HG03460 (cell line): Measurements from ENCODE around the gene SLC6A5.

Source experiments
- ATAC-seq: cut with Tn5 transposase; IDR thresholded peaks from one replicate; pipeline ENCODE4 v1.9.1; 2021; ENCODE audit not compliant: unreplicated experiment

The SLC6A5 gene

DNA sequence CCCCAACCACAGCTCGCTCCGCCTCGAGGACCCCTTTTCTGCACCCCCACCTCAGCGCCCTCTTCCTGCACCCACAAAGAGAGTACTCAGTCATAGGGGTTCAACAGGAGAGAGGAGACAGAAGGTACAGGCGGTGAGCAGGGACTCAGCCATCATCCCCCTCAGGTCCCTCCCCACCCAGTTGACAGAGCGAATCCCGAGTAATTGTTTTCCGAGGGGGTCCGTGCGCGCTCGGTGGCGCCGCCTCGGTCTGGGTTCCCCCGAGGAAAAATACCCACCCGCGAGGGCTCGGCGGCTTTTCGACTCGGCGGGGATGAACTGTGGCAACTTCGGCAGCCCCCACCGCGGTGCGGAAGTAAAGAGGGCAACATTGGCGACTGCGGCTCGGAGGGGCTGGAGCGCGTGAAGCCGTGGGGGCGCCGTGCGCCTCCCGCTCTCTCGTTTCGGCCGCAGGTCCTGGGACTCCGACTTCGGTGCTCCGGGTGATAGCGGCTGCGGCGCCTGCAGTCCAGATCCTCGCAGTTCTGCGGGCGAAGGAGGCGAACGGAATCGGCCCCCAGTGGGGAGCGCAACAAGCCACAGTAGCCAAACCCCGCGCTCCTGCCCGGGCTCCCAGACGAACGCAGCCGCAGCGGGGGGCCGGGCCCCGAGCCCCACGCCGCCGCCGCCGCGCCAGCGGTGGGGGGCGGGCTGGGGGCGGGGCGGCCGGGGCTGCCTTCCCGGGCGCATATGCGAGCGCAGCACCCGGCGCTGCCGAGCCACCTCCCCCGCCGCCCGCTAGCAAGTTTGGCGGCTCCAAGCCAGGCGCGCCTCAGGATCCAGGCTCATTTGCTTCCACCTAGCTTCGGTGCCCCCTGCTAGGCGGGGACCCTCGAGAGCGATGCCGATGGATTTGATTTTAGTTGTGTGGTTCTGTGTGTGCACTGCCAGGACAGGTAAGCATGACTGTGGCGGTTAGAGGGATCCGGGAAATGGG lies 69.7 kb downstream of the SLC6A5 start, which contains the start of gene NELL1:
NELL1 (plus strand) TSS at position 743 of the 976 bp plus-strand sequence.
- ATAC-seq = no peak

DNA sequence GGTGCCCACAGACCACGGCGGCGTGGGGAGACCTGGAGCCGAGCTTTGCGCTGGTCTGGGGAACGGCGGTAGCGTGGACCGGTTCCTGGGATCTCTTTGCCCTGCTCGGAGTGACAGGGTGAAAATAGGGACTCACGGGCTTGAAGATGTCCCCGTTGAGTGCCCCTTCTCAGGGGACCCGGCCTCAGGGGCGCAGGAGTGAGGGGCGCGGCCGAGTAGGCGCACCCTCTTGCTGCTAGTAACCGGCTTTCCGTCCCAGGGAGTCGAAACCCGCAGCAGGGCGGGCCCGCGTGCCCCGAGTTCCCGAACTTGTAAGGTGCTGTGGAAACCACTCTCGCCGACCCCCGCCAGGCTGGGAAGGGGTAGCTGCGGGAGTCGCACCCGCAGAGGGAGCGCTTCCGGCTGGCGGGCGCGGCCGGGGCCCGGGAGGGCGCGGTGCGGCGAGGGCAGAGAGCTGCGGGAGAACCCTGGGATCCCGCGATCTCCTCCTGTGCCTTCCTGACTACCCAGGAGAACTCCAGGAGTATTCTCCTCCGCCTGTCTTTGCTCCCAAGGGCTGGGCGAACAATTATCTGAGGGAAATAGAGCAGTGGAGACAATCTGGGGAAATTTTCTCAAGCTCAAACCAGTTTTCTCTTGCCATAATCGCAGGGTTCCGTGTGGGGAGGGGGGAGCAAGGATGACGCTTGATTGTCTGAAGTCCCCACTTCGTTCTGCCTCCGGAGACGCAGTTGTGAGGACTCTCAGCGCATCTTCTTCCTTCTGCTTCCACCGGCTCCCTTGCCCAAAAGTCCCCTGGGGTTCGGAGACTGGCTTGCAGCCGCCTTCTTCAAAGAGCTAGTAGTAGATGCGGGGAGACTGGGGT lies 70.6 kb downstream of the SLC6A5 start:
- ATAC-seq = no peak

DNA sequence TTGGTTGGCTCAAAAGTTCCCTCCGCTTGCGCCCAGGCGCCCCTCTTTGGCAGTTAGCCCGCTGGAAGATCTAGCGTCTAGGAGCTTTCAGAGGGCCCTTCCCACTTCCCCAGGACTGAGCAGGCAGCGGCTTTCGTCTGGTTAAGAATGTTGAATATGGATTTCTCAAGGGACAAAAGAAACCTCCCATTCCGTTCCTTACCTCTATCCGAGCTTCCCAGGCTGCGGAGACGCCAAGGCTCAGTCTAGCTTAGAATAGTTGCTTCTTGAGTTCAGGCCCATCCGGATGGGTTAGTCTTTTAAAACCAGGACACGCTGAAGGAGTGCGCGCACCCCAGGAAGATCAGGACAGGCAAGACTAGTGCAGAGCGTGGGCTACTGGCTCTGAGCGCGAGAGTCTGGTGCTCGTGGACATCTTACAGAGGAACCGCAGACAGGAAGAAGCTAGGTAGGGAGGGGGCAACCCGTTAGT lies 71.6 kb downstream of the SLC6A5 start:
- ATAC-seq = no peak

DNA sequence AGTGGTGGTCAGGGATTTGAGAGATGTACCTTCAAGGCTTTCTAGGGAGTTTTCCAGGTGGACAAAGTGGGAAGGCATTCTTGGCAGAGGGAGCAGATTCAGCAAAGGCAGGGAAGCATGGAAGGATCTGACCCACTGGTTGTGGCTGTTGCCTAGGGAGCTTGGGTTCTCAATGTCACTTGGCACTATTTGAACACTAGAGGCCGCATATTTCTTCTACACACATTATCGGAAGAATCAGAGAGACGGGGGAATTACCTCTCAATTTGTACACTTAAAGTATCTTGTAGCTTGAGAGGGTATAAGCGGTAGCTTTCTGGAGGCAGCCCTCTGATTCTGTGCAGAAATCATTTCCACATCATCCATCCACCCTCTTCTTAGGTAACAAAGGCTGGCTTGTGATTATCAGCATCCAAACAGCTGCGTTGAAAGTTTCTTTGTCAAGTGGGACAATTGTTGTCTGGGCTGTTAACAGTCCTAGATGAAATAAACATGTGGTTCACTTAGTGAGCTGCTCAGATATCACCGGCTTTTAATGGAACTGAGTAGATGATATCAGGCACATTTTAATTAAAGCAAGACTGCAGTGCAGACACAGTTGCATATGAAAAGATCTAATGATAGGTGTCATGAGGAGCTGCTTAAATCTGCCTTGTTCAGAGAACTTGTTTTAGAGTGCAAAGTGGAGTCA lies 72.6 kb downstream of the SLC6A5 start:
- ATAC-seq = no peak

DNA sequence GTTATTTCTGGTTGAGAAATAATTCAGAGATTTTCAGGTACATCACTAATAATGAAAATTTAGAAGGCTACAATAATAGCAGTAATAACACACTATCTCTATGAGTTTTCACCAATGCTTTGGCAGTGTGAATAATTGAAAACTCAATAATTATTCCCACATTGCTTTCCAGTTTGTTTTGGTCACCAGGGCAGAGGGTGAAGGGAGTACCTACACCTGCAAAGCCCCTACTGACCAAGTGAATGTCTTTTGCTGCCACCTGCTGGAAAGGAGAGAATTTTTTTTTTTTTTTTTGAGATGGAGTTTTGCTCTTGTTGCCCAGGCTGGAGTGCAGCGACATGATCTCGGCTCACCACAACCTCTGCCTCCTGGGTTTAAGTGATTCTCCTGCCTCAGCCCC lies 73.2 kb downstream of the SLC6A5 start:
- no peak for ATAC-seq

DNA sequence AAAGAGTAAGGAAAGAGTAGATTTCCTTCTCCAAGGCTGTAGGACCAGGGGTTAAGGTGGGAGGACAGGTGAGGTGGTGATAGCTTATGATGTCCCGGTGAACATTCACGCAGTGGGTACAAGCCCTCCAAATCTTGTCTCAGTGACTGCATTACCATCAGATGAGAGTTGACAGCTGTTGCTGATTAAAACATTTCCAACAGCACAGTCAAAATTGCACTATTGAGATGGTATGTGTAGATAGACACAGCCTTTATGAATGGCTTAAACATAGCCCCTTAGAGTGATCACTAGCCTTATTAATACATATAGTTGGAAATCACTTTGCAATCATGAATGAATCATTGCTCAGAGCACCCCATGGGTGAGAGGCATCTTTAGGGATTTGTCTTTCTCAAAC lies 77.2 kb downstream of the SLC6A5 start:
- no peak for ATAC-seq

DNA sequence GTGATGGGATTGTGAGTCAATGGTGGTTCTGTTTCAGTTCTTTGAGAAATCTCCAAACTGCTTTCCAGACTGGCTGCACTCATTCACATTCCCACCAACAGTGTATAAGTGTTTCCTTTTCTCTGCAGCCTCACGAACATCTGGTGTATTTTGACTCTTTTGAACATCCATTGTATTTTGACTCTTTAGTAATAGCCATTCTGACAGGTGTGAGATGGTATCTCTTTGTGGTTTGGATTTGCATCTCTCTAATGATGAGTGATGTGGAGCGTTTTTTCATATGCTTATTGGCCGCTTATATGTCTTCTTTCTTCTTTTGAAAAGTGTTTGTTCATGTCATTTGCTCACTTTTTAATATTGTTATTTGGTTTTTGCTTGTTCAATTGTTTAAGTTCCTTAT lies 89.4 kb downstream of the SLC6A5 start:
- ATAC-seq = no peak

DNA sequence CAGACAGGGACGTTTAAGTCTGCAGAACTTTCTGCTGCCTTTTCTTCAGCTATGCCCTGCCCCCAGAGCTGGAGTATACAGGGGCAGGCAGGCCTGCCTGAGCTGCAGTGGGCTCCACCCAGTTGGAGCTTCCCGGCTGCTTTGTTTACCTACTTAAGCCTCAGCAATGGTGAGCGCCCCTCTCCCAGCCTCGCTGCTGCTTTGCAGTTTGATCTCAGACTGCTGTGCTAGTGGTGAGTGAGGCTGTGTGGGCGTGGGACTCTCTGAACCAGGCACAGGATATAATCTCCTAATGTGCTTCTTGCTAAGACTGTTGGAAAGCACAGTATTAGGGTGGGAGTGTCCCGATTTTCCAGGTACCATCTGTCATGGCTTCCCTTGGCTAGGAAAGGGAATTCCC lies 108.5 kb downstream of the SLC6A5 start:
- no peak for ATAC-seq
